ENCODE data around the gene VKORC1.

The VKORC1 gene

DNA sequence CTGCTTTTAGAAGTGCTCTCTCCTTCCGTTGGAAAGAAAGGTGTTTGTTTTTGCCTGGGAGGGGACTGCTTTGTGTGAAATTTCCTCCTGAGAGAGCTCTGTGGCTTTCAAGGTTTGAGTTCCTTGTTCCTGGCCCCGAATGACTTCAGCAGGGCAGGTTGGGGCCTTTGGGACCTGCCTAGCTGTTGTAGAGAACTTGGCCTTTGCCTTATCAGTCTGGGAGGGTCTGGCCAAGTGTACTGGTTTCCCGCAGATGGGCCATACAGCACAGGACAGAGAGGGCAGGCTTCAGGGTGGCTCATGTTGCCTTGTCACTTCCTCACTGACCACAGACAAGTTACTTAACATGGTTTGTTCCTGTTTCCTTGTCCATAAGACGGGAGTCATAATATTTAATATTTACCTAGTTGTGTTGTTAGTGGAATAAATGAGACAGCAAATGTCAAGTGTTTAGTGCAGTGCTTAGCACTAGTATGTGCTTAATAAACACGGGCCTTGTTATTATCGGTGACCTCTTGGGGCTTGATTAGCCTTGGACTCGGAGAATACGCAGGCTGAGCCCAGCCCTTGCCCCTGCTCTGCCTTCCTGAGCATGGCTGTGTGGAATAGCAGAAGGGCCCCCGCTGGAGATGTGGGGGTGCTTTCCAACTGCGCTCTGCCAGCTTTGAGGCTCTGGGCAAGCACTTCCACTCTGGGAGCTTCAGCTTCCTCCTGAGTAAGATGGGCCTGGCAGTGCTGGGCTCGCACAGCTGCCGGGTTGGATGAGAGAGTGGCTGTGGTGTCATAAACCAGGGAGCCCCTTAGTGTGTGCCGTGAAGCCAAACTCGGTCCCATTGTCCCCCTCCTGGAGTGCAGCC, 34.3 kb upstream of the VKORC1 start:
- TF ChIP-seq POLR2AphosphoS5 (IDR thresholded peaks at IDR 0.05; ENCODE audit: low read depth, low read length) (no peak), SIN3A (IDR thresholded peaks at IDR 0.05; ENCODE audit: borderline replicate concordance, insufficient read depth, low read length) (no peak)
- TF ChIP-seq, protein P1, sequence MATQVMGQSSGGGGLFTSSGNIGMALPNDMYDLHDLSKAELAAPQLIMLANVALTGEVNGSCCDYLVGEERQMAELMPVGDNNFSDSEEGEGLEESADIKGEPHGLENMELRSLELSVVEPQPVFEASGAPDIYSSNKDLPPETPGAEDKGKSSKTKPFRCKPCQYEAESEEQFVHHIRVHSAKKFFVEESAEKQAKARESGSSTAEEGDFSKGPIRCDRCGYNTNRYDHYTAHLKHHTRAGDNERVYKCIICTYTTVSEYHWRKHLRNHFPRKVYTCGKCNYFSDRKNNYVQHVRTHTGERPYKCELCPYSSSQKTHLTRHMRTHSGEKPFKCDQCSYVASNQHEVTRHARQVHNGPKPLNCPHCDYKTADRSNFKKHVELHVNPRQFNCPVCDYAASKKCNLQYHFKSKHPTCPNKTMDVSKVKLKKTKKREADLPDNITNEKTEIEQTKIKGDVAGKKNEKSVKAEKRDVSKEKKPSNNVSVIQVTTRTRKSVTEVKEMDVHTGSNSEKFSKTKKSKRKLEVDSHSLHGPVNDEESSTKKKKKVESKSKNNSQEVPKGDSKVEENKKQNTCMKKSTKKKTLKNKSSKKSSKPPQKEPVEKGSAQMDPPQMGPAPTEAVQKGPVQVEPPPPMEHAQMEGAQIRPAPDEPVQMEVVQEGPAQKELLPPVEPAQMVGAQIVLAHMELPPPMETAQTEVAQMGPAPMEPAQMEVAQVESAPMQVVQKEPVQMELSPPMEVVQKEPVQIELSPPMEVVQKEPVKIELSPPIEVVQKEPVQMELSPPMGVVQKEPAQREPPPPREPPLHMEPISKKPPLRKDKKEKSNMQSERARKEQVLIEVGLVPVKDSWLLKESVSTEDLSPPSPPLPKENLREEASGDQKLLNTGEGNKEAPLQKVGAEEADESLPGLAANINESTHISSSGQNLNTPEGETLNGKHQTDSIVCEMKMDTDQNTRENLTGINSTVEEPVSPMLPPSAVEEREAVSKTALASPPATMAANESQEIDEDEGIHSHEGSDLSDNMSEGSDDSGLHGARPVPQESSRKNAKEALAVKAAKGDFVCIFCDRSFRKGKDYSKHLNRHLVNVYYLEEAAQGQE (IDR thresholded peaks at IDR 0.05; ENCODE audit: insufficient read depth in 1 of 2, low read depth in 2 of 2, low read length in 2 of 2), result no peak

DNA sequence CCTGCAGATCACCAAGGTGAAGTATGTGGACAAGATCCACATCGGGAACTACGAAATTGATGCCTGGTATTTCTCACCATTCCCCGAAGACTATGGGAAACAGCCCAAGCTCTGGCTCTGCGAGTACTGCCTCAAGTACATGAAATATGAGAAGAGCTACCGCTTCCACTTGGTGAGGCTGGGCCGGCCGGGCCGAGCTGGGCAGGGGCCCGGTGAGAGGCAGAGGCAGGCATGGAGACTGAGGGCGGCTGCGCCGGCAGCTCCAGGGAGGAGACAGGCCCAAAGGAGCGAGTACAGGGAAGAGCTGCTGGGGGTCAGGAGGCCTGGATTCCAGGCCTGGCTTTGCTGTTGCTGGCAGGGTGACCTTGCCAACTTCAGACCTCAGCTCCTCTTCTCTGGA, 32.6 kb upstream of the VKORC1 start:
- TF ChIP-seq TAF1 (IDR thresholded peaks at IDR 0.05; ENCODE audit: borderline replicate concordance, insufficient read depth, low read length) (no peak), POLR2AphosphoS5 (IDR thresholded peaks at IDR 0.05; ENCODE audit: low read depth, low read length) (no peak), FOXP2 (optimal IDR thresholded peaks at IDR 0.05; ENCODE audit: borderline replicate concordance, extremely low read depth, extremely low read length, insufficient read depth) (no peak), SIN3A (IDR thresholded peaks at IDR 0.05; ENCODE audit: borderline replicate concordance, insufficient read depth, low read length) (no peak)
- TF ChIP-seq, protein P1 (IDR thresholded peaks at IDR 0.05; ENCODE audit: insufficient read depth in 1 of 2, low read depth in 2 of 2, low read length in 2 of 2), result no peak

- TF ChIP-seq FOXP2 (optimal IDR thresholded peaks at IDR 0.05; ENCODE audit: borderline replicate concordance, extremely low read depth, extremely low read length, insufficient read depth) (no peak), SIN3A (IDR thresholded peaks at IDR 0.05; ENCODE audit: borderline replicate concordance, insufficient read depth, low read length) (no peak), POLR2AphosphoS5 (IDR thresholded peaks at IDR 0.05; ENCODE audit: low read depth, low read length) (no peak), TAF1 (IDR thresholded peaks at IDR 0.05; ENCODE audit: borderline replicate concordance, insufficient read depth, low read length) (no peak)
- TF ChIP-seq, protein P1 (IDR thresholded peaks at IDR 0.05; ENCODE audit: insufficient read depth in 1 of 2, low read depth in 2 of 2, low read length in 2 of 2), result no peak
Observed at GRCh38 chr16:31125844-31126243, 31.2 kb upstream of the VKORC1 start.

- TF ChIP-seq, protein P1 (IDR thresholded peaks at IDR 0.05; ENCODE audit: insufficient read depth in 1 of 2, low read depth in 2 of 2, low read length in 2 of 2), result no peak
- TF ChIP-seq POLR2AphosphoS5 (IDR thresholded peaks at IDR 0.05; ENCODE audit: low read depth, low read length) (no peak), TAF1 (IDR thresholded peaks at IDR 0.05; ENCODE audit: borderline replicate concordance, insufficient read depth, low read length) (no peak)
Observed at GRCh38 chr16:31120129-31120528, 25.5 kb upstream of the VKORC1 start.
